ENCODE results near the gene DMAC2. TPM values are rescaled to one million over a fixed set of nuclear protein-coding genes. Genes with fewer than 3 reads are reported as not detected.
A peak's percentile ranks its signal among the peaks of the same experiment; 100 is the strongest.

The DMAC2 gene
- total and polyA plus RNA-seq, 2 of the 13 experiments (the other 11 are each of a cell fraction or from before 2014, with no cell fraction given) = 39.0 to 66.0 TPM

DNA sequence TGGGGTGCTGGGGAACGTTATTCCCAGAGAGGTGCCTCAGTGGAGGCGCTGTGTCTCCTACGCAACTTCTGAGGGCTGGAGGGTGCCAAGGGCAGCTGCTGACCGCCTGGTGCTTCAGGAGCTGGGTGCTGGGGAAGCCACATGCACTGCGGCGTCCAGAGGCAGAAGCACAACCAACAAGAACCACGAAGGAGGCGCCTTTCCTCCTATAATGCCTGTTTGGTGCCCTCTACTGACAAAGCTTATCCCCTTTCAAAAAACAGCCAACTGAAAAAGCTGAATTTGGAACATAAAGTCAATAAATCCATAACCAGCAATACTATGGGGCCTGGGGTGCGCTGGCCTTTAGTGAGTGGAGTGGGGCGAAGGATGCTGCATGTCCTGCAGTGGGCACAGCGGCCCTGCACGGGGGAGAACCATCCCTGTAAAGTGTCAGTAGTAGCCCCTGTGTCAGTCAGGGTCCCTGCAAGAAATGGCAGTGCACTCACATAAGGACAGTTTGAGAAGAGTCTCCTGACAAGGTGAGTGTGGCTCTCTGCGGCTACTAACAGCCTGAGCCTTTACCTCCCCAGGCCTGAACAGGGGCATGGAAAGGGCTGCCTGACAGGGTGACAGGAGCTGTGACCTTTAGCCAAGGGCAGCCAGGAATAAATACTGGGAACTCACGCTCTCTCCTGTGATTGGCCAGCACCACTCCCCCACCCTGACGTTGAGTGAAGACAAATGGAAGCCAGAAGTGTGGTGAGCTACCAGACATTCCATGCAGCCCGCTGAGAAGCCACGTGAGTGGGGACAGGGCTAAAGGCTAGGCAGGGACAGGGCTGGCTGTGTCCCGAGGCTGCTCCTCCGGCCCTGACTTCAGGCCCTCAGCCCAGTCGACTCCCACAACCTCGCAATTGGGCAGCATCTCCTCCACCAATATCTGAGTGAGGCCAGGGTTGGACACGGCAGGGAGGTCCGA lies 8.0 kb downstream of the DMAC2 start:
- in situ Hi-C loops (cut with HindIII; ENCODE audit: extremely low pct_ligation_motif_present, low pct_unique_long_range_greater_than_20kb) (no loop called here), intact Hi-C loops (cut with micrococcal nuclease; ENCODE audit: unreplicated experiment) (no loop called here)
- FAIRE-seq (peak; percentile 8), DNase-seq (ENCODE audit: low spot score) (peak; percentile 24), ATAC-seq (no peak)
- CTCF ChIA-PET (ENCODE audit: low intra/inter-chr PET ratio, low total read pairs) = interaction anchor here (1.4 kb wide), 1 partner anchor 110 kb away, joined by 4 read pairs; no protein-coding TSS in a partner anchor
- no peaks in the 10 kb centered on the region for H4K20me1 ChIP-seq (ENCODE audit: insufficient read depth, low read length)
- no peak overlapping the region for H3K9ac ChIP-seq (ENCODE audit: insufficient read depth, low read depth, low read length)
- POLR2A ChIA-PET = interaction anchor here (0.6 to 1.9 kb wide), 4 partner anchors 8 to 95 kb away, joined by 3 to 9 read pairs (median 4); partner anchors contain the start of genes B9D2 and DMAC2
- no peak overlapping the region for H2AFZ ChIP-seq (ENCODE audit: low read length)
- no peaks in the 10 kb centered on the region for H3K79me2 ChIP-seq (ENCODE audit: insufficient read depth, low read length)
- peaks cover 33% of the 10 kb centered on the region for H3K4me1 ChIP-seq (ENCODE audit: insufficient read depth, low read length)
- H3K9me3 ChIP-seq (ENCODE audit: low read length) = no peaks in the 10 kb centered on the region
- WGBS (ENCODE audit: low lambda C conversion rate) = 85% methylated on average over 20 of the region's 23 CpGs
- no peak overlapping the region for H3K27ac ChIP-seq (ENCODE audit: extremely low read length, insufficient read depth, low read length)
- H3K27me3 ChIP-seq (ENCODE audit: control insufficient read depth in 1 of 2, insufficient read depth in 2 of 2, low read length in 2 of 2) = no peaks in the 10 kb centered on the region
- no peak overlapping the region for H3K4me3 ChIP-seq (replicated peaks in 1 of 3; ENCODE audit: insufficient read depth in 1 of 3, low read depth in 2 of 3, low read length in 3 of 3)
- H3K36me3 ChIP-seq (replicated peaks in 1 of 2; ENCODE audit: control insufficient read depth in 1 of 2, insufficient read depth in 2 of 2, low read length in 2 of 2) = peaks cover 11 to 25% of the 10 kb centered on the region in 2 experiments; a peak in 4 of 5 replicates
- BruUV-seq (replicated peaks) = TSS peak; percentile 28
- no peak overlapping the region for H3K4me2 ChIP-seq (ENCODE audit: low read depth, low read length)
- TF ChIP-seq AGO2 (optimal IDR thresholded peaks at IDR 0.05; ENCODE audit: low read depth, low read length) (peak; percentile 54), EZH2 (conservative IDR thresholded peaks at IDR 0.05; ENCODE audit: low read depth, low read length) (no peak), BCL6 (CRISPR knock-in tag; IDR thresholded peaks at IDR 0.05) (no peak), TP53 (CRISPR knock-in tag; conservative IDR thresholded peaks at IDR 0.05) (no peak), RXRA (CRISPR knock-in tag; IDR thresholded peaks at IDR 0.05) (no peak), XRCC5 (optimal IDR thresholded peaks at IDR 0.05; ENCODE audit: low read length) (no peak), SIN3B (IDR thresholded peaks at IDR 0.05; ENCODE audit: low read length) (no peak), ZNF296 (CRISPR knock-in tag; conservative IDR thresholded peaks at IDR 0.05) (no peak), CREM (IDR thresholded peaks at IDR 0.05) (no peak), CREM (CRISPR knock-in tag; IDR thresholded peaks at IDR 0.05) (no peak), ZNF451 (CRISPR knock-in tag; IDR thresholded peaks at IDR 0.05) (no peak), NFYB (CRISPR knock-in tag; IDR thresholded peaks at IDR 0.05) (0 out of 2 replicates have a peak, but pooled peaks have one; percentile 24), DNMT1 (CRISPR knock-in tag; IDR thresholded peaks at IDR 0.05) (no peak)
- TF ChIP-seq, protein P1, sequence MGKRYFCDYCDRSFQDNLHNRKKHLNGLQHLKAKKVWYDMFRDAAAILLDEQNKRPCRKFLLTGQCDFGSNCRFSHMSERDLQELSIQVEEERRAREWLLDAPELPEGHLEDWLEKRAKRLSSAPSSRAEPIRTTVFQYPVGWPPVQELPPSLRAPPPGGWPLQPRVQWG (CRISPR knock-in tag; IDR thresholded peaks at IDR 0.05; ENCODE audit: borderline replicate concordance, low read depth) = no peak
- TF ChIP-seq, protein P2, sequence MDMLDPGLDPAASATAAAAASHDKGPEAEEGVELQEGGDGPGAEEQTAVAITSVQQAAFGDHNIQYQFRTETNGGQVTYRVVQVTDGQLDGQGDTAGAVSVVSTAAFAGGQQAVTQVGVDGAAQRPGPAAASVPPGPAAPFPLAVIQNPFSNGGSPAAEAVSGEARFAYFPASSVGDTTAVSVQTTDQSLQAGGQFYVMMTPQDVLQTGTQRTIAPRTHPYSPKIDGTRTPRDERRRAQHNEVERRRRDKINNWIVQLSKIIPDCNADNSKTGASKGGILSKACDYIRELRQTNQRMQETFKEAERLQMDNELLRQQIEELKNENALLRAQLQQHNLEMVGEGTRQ (IDR thresholded peaks at IDR 0.05; ENCODE audit: low read depth, low read length) = no peak
- TF ChIP-seq, protein P2 (CRISPR knock-in tag; IDR thresholded peaks at IDR 0.05; ENCODE audit: borderline replicate concordance) = no peak
- TF ChIP-seq, protein P3, sequence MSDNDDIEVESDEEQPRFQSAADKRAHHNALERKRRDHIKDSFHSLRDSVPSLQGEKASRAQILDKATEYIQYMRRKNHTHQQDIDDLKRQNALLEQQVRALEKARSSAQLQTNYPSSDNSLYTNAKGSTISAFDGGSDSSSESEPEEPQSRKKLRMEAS (IDR thresholded peaks at IDR 0.05) = no peak
- TF ChIP-seq, protein P4, sequence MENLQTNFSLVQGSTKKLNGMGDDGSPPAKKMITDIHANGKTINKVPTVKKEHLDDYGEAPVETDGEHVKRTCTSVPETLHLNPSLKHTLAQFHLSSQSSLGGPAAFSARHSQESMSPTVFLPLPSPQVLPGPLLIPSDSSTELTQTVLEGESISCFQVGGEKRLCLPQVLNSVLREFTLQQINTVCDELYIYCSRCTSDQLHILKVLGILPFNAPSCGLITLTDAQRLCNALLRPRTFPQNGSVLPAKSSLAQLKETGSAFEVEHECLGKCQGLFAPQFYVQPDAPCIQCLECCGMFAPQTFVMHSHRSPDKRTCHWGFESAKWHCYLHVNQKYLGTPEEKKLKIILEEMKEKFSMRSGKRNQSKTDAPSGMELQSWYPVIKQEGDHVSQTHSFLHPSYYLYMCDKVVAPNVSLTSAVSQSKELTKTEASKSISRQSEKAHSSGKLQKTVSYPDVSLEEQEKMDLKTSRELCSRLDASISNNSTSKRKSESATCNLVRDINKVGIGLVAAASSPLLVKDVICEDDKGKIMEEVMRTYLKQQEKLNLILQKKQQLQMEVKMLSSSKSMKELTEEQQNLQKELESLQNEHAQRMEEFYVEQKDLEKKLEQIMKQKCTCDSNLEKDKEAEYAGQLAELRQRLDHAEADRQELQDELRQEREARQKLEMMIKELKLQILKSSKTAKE (CRISPR knock-in tag; IDR thresholded peaks at IDR 0.05; ENCODE audit: borderline replicate concordance) = no peak
- TF ChIP-seq, protein P5, sequence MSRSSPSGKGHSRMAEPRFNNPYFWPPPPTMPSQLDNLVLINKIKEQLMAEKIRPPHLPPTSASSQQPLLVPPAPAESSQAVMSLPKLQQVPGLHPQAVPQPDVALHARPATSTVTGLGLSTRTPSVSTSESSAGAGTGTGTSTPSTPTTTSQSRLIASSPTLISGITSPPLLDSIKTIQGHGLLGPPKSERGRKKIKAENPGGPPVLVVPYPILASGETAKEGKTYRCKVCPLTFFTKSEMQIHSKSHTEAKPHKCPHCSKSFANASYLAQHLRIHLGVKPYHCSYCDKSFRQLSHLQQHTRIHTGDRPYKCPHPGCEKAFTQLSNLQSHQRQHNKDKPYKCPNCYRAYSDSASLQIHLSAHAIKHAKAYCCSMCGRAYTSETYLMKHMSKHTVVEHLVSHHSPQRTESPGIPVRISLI (CRISPR knock-in tag; IDR thresholded peaks at IDR 0.05; ENCODE audit: borderline replicate concordance) = no peak

Measured in HepG2 (cell line).